ENCODE results near the gene FAM83G. TPM values are rescaled to one million over a fixed set of nuclear protein-coding genes. Genes with fewer than 3 reads are reported as not detected.

The FAM83G gene
- total and polyA plus RNA-seq, 8 donors, result 5.6 to 12.9 (median 9.4) TPM

- Histone ChIP-seq H3K4me3 (no peak overlapping the region), H3K4me1 (peaks cover 2 to 5% (median 3%) of the 10 kb centered on the region in 3 donors), H3K9me3 (no peaks in the 10 kb centered on the region), H3K27ac (no peak overlapping the region), H3K27me3 (no peaks in the 10 kb centered on the region), H3K36me3 (no peaks in the 10 kb centered on the region)
- intact Hi-C loops (cut with DNase I), result no loop called here
- 64 to 69% methylated on average over 6 of the region's 6 CpGs for WGBS, 2 donors
- FAIRE-seq (no peak), DNase-seq (no peak), ATAC-seq (no peak)
- TF ChIP-seq CTCF (IDR thresholded peaks at IDR 0.05), result no peak
Observed at GRCh38 chr17:18949566-18949965, 55.0 kb downstream of the FAM83G start.

- DNase-seq, result no peak
- FAIRE-seq, result no peak
- H3K36me3 ChIP-seq, result no peaks in the 10 kb centered on the region
- no peaks in the 10 kb centered on the region for H3K9me3 ChIP-seq
- intact Hi-C loops (cut with DNase I), result no loop called here
- H3K27me3 ChIP-seq, result no peaks in the 10 kb centered on the region
- 73 to 79% methylated on average over 8 of the region's 8 CpGs for WGBS, 2 donors
- H3K4me3 ChIP-seq, result no peak overlapping the region
- peaks cover 2 to 5% (median 3%) of the 10 kb centered on the region in 3 donors for H3K4me1 ChIP-seq
- H3K27ac ChIP-seq, result no peak overlapping the region
- no peak for ATAC-seq
- no peak for TF ChIP-seq CTCF (IDR thresholded peaks at IDR 0.05)
Observed at GRCh38 chr17:18948476-18949006, 56.0 kb downstream of the FAM83G start.

- WGBS, 2 donors, result 57 to 80% methylated on average over 6 of the region's 6 CpGs
- FAIRE-seq, result no peak
Observed at GRCh38 chr17:18947866-18948265, 56.7 kb downstream of the FAM83G start.

GRCh38 chr17:18946536-18946935 lies 58.0 kb downstream of the FAM83G start:
- peaks cover 2 to 5% (median 3%) of the 10 kb centered on the region in 3 donors for H3K4me1 ChIP-seq
- no peaks in the 10 kb centered on the region for H3K36me3 ChIP-seq
- 61 to 62% methylated on average over 2 of the region's 2 CpGs for WGBS, 2 donors
- H3K27me3 ChIP-seq, result no peaks in the 10 kb centered on the region
- ATAC-seq (no peak), DNase-seq (no peak), FAIRE-seq (no peak)
- H3K9me3 ChIP-seq, result no peaks in the 10 kb centered on the region
- no peak overlapping the region for H3K4me3 ChIP-seq
- H3K27ac ChIP-seq, result no peak overlapping the region
- intact Hi-C loops (cut with DNase I), result no loop called here
- TF ChIP-seq CTCF (IDR thresholded peaks at IDR 0.05), result no peak

More at GRCh38 chr17:18947866-18948265, 56.7 kb downstream of the FAM83G start:
- Histone ChIP-seq H3K27me3 (no peaks in the 10 kb centered on the region), H3K9me3 (no peaks in the 10 kb centered on the region), H3K27ac (no peak overlapping the region), H3K4me3 (no peak overlapping the region), H3K36me3 (no peaks in the 10 kb centered on the region), H3K4me1 (peaks cover 2 to 5% (median 3%) of the 10 kb centered on the region in 3 donors)
- ATAC-seq, result no peak
- intact Hi-C loops (cut with DNase I), result no loop called here
- no peak for TF ChIP-seq CTCF (IDR thresholded peaks at IDR 0.05)
- no peak for DNase-seq

- TF ChIP-seq CTCF (IDR thresholded peaks at IDR 0.05), result no peak
- H3K27me3 ChIP-seq, result no peaks in the 10 kb centered on the region
- no peak overlapping the region for H3K4me3 ChIP-seq
- DNase-seq (no peak), ATAC-seq (no peak), FAIRE-seq (no peak)
- H3K27ac ChIP-seq, result no peak overlapping the region
- no peaks in the 10 kb centered on the region for H3K36me3 ChIP-seq
- no peaks in the 10 kb centered on the region for H3K4me1 ChIP-seq
- intact Hi-C loops (cut with DNase I), result no loop called here
- 64 to 77% methylated on average over 5 of the region's 5 CpGs for WGBS, 2 donors
- H3K9me3 ChIP-seq, result no peaks in the 10 kb centered on the region
Observed at GRCh38 chr17:18944646-18945045, 59.9 kb downstream of the FAM83G start.

All from pancreas (tissue), 10 donors.